Activated CD4-positive, alpha-beta T cell treated with anti-CD3 and anti-CD28 coated beads for 48 hours (primary cell): ENCODE results near the gene OR2AT4.
A peak's percentile ranks its signal among the peaks of the same experiment; 100 is the strongest.
"Not testable (repeated sequence)": the region's sequence is repeated elsewhere in the genome, so short reads cannot be mapped to it uniquely, and the experiment has no call there.

Experiments used
- DNase-seq: peaks from one replicate; pipeline ENCODE4 v3.0.0-alpha.2; 2020

The OR2AT4 gene

DNA sequence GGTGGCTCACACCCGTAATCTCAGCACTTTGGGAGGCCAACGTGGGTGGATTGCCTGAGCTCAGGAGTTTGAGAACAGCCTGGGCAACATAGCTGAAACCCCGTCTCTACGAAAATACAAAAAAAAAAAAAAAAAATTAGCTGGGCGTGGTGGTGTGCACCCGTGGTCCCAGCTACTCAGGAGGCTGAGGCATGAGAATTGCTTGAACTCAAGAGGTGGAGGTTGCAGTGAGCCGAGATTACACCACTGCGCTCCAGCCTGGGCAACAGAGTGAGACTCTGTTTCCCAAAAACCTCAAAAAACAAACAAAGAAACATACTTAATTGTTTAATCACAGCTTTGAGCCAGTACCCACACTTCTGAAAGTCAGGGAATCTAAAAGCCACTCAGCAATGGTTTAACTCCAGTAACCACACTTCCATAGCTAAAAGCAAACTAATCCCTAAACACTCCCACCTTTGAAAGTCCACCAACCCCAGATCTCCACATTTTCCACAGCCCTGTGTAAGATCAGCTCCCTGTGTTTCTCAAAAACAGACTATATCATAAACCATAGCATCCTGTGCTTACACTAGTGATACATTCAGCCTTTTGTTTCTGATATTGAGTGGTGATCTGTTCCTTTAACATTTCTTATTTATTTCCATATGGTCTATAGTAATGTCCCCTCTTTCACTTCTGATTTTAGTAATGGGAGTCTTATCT is 4.9 kb upstream of the OR2AT4 start:
- DNase-seq: no peak

DNA sequence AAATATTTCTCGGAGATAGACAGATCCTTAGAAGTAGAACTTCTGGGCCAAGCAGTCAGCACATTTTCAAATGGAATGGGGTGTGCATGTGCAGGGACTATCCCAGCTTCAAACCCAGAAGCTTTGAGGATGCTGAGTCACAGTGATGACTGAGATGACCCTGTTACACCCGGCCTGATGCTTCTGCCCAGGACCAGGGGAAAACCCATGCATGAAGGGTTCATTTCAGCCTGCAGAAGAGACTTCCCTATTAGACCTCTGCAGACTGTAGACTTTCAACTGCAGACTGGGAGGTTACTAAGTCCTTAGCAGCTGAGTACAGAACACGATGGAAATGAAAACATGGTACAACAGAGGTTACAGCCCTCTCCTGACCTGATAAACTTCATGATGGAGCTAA is 3.6 kb upstream of the OR2AT4 start:
- peak; percentile 62 for DNase-seq

DNA sequence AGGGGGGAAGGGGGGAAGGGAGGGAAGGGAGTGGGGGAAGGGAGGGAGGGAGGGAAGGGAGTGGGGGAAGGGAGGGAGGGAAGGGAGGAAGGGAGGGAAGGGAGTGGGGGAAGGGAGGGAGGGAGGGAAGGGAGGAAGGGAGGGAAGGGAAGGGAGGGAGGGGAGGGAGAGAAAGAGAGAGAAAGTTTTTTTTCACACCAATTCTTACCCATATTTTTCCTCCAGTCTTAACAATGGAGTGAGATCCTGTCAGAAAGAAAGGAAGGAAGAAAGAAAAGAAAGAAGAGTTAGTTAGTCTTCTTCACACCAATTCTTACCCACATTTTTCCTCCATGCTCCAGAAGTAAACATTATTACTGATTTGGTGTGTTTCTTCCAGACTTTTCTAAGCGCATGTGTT is 3.0 kb upstream of the OR2AT4 start:
- no peak for DNase-seq

- not testable (repeated sequence) for DNase-seq
Measured at GRCh38 chr11:75098835-75099439, 2.3 kb upstream of the OR2AT4 start.

DNA sequence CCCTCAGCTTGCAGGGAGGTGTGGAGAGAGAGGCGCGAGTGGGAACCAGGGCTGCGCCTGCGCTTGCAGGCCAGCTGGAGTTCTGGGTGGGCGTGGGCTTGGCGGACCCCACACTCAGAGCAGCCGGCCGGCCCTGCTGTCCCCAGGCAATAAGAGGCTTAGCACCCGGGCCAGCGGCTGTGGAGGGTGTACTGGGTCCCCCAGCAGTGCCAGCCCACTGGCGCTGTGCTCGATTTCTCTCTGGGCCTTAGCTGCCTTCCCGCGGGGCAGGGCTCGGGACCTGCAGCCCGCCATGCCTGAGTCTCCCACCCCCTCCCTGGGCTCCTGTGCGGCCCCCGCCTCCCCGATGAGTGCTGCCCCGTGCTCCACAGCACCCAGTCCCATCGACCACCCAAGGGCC is 1.5 kb upstream of the OR2AT4 start:
- DNase-seq: not testable (repeated sequence)

- no peak for DNase-seq
Measured at GRCh38 chr11:75097173-75097557, 489 bp upstream of the OR2AT4 start.

GRCh38 chr11:75094382-75094781 is 2.3 kb downstream of the OR2AT4 start:
- DNase-seq: not testable (repeated sequence)

- no peak for DNase-seq
Measured at GRCh38 chr11:75090671-75091177, 6.0 kb downstream of the OR2AT4 start.

- DNase-seq: no peak
Measured at GRCh38 chr11:75087319-75088305, 9.1 kb downstream of the OR2AT4 start.

DNA sequence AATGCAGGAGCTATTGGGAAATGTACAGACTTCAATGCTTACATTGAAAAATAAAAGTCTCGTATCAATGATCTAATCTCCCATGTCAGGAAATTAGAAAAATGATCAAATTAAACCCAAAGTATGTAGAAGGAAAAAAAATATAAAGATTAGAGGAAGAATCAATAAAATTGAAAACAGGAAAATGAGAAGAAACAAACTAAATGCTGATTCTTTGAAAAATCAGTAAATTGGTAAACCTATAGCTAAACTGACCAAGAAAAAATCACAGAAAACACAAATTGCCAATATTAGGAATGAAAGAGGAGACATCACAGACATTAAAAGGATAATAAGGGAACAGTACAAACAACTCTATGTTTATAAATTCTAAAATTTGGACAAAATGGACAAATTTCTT is 11.8 kb downstream of the OR2AT4 start:
- no peak for DNase-seq

DNA sequence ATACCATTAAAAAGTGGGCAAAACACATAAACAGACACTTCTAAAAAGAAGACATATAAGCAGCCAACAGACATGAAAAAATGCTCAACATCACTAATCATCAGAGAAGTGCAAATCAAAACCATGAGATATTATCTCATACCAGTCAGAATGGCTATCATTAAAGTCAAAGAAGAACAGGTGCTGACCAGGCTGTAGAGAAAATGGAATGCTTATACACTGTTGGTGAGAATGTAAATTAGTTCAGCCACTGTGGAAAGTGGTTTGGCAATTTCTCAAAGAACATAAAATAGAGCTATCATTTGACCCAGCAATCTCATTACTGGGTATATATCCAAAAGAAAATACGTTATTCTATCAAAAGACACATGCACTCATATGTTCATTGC is 13.5 kb downstream of the OR2AT4 start:
- no peak for DNase-seq

- no peak for DNase-seq
Measured at GRCh38 chr11:75082601-75083216, 14.0 kb downstream of the OR2AT4 start.

DNA sequence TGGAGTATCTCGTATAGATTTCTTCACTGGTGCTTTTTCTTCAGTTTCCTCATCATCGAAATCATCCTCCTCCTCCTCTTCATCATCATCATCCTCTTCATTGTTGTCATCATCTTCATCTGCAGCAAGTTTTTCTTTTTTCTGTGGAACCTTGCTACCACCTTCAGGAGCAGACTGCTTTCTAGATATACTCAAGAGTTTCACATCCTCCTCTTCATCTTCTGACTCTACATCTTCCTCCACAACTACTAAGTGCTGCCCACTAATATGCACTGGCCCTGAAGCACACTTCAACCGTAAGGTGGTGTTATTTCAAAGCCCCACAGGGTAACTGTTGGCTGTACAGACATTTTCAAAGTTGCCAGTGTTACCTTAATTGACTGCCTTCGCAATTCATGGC is 17.1 kb downstream of the OR2AT4 start:
- no peak for DNase-seq

GRCh38 chr11:75078233-75078632 is 18.4 kb downstream of the OR2AT4 start:
- DNase-seq: no peak

- no peak for DNase-seq
Measured at GRCh38 chr11:75077316-75077715, 19.4 kb downstream of the OR2AT4 start.

DNA sequence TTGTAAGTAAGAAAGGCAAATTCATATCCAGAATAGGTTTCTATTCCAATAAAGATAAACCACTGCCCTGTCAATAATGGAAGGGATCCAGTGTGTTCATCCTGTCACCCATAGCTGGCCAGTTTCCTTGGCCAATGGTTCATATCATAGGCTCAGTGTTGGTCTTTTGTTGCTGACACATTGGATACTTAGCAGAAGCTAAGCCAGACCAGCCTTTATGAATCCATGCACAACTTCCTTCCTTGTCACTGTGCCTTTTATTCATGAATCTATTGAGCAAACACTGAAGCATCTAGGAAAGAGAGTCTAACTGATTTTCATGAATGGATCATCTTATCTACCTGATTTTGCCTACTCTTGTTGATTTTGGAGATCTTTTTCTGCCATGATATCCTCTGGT is 20.0 kb downstream of the OR2AT4 start:
- DNase-seq: no peak

- DNase-seq: no peak
Measured at GRCh38 chr11:75073459-75074190, 23.1 kb downstream of the OR2AT4 start.

DNA sequence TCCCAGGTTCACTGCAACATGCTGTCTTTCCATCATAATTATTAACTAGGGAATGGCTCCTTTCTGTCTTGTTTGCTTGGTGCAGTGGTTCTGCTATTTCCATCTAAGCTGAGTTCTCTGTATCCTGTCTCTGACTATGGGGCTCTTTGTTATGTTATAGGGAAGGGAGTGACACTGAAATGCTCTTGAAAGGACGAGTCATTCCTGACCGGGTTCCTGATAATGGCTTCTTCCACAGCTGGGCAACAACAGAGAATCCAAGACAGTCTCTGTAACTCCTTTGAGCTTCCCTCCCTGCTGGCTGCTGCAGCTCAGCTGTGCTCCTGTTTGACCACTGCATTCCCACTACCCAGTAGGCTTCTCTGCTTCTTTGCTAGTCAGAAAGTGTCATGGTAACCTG is 24.1 kb downstream of the OR2AT4 start:
- DNase-seq: no peak

DNA sequence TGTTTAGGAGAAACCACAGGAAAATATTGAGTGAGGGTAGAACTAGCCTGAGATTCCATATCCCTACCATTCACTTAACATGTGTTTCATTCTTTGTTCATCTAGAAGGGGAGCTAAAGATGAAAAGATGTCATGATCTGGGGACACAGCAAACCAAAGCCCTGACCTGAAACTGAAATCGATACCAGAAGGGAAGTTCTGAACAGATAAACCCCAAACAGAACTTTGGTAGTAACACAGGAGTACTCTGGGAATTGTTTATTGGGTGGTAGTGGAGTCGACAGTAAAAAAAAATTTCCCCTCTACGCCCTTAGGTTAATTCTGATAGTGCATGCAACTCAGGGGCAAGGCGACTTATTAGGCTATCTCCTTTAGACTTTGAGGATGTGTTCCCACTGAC is 27.2 kb downstream of the OR2AT4 start:
- no peak for DNase-seq

DNA sequence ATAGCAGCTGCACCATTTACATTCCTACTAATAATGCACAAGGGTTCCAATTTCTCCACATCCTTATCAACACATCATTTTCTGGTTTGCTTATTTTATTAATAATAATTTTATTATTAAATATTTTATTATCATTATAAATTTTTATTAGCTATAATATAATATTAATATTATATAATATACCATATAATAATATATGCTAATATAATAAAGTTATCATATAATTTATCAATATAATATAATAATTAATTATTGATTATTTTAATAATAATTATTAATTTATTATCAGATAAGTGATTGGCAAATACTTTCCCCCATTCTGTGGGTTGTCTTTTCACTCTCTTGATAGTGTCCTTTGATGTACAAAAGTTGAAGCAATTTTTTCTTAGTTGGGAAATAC is 27.7 kb downstream of the OR2AT4 start:
- no peak for DNase-seq

DNA sequence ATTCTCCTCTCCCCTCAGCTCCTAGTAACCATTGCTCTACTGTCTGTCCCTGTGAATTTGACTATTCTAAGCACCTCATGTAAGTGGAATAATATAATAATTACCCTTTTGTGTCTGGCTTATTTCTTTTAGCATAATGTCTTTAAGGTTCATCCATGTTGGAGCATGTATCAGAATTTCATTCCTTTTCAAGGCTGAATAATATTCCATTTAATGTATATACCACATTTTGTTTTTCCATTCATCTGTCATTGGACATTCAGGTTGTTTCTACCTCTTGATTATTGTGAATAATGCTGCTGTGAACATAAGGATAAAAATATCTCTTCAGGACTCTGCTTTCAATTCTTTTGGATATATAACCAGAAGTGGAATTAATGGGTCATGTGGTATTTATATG is 28.1 kb downstream of the OR2AT4 start:
- no peak for DNase-seq

DNA sequence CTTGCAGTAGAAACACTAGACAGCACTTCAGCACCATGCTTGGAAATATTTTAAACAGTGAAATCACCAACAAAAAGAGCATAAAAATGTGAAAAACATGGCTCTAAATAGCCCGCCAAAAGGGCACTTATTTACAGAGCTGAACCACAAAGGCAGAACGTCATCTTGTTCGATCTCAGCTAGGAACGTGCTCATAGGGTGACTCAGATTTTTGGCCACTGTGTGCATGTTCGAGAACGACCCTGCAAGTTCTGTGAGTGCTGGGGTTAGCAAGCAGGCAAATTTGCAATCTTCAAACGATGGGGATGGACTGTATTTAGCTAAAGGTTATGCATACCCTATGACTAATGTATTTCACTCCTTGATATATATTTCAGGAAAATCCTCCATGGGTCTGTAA is 30.6 kb downstream of the OR2AT4 start:
- DNase-seq: no peak
